ENCODE results near the gene TAF1C. TPM values are rescaled to one million over a fixed set of nuclear protein-coding genes. Genes with fewer than 3 reads are reported as not detected.

The TAF1C gene
- total RNA-seq, 6 donors from 2014 or later, result 23.2 to 227 (median 65.0) TPM

GRCh38 chr16:84144859-84145639, 41.8 kb downstream of the TAF1C start, which contains the start of the genes DNAAF1 and HSDL1:
Gene DNAAF1 (plus strand): TSS chr16:84145308. CDS start chr16:84145441, 133 bp downstream.
Gene HSDL1 (minus strand): TSS chr16:84145177. CDS start chr16:84131321, 13,856 bp downstream.
- peak within 1 kb of the TSS; percentile 83 to 100 (median 94) for H3K4me3 ChIP-seq
- WGBS, 2 donors, result 1% methylated on average over 33 to 46 of the region's 89 CpGs
- no peaks in the 10 kb centered on the region for H3K27me3 ChIP-seq
- peaks cover 6 to 21% (median 11%) of the 10 kb centered on the region in 4 donors for H3K4me1 ChIP-seq
- peak; percentile 93 to 100 for DNase-seq
- ATAC-seq (ENCODE audit: low FRiP score in 2 of 2), result peak; percentile 91 to 98
- H3K36me3 ChIP-seq, result no peaks in the 10 kb centered on the region
- H3K27ac ChIP-seq, result peak within 1 kb of the TSS; percentile 65 to 89 (median 80)
- TF ChIP-seq, protein P1, sequence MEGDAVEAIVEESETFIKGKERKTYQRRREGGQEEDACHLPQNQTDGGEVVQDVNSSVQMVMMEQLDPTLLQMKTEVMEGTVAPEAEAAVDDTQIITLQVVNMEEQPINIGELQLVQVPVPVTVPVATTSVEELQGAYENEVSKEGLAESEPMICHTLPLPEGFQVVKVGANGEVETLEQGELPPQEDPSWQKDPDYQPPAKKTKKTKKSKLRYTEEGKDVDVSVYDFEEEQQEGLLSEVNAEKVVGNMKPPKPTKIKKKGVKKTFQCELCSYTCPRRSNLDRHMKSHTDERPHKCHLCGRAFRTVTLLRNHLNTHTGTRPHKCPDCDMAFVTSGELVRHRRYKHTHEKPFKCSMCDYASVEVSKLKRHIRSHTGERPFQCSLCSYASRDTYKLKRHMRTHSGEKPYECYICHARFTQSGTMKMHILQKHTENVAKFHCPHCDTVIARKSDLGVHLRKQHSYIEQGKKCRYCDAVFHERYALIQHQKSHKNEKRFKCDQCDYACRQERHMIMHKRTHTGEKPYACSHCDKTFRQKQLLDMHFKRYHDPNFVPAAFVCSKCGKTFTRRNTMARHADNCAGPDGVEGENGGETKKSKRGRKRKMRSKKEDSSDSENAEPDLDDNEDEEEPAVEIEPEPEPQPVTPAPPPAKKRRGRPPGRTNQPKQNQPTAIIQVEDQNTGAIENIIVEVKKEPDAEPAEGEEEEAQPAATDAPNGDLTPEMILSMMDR (IDR thresholded peaks at IDR 0.05), result peak in 1 of 6 experiments; percentile 32
- peak in 1 of 2 donors; percentile 48 for TF ChIP-seq POLR2AphosphoS5 (IDR thresholded peaks at IDR 0.05)
- no peak for TF ChIP-seq EP300 (IDR thresholded peaks at IDR 0.05)
- TF ChIP-seq POLR2A (IDR thresholded peaks at IDR 0.05), result peak in 2 of 4 donors; percentile 45 to 79
- no peaks in the 10 kb centered on the region for H3K9me3 ChIP-seq

- WGBS, 2 donors, result 0 to 2% methylated on average over 19 to 33 of the region's 39 CpGs
- H3K4me3 ChIP-seq, result peak overlapping the region; percentile 83 to 100 (median 94)
- H3K4me1 ChIP-seq, result peaks cover 10 to 28% (median 14%) of the 10 kb centered on the region in 4 donors
- no peaks in the 10 kb centered on the region for H3K27me3 ChIP-seq
- TF ChIP-seq POLR2AphosphoS5 (IDR thresholded peaks at IDR 0.05) (no peak), POLR2A (IDR thresholded peaks at IDR 0.05) (no peak), EP300 (IDR thresholded peaks at IDR 0.05) (no peak)
- TF ChIP-seq, protein P1 (IDR thresholded peaks at IDR 0.05), result no peak
- DNase-seq (peak; percentile 35 to 75), ATAC-seq (ENCODE audit: low FRiP score in 2 of 2) (peak; percentile 27 to 70)
- H3K36me3 ChIP-seq, result no peaks in the 10 kb centered on the region
- peak overlapping the region; percentile 65 to 89 (median 80) for H3K27ac ChIP-seq
- H3K9me3 ChIP-seq, result no peaks in the 10 kb centered on the region
These were observed 42.5 kb downstream of the TAF1C start for GRCh38 chr16:84144209-84144858.

DNA sequence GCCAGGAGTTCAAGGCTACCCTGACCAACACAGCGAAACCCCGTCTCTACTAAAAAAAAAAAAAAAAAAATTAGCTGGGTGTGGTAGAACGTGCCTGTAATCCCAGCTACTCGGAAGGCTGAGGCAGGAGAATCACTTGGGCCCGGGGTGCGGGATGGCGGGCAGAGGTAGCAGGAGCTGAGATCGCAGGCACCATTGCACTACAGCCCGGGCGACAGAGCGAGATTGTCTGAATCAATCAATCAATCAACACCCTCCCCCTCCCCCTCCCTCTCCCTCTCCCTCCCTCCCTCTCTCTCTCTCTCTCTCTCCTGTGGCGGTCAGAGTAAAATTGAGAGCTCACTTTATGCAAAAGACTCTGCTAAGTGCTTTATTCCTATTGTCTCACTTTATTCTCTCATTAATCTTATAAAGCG, 43.1 kb downstream of the TAF1C start:
- no peaks in the 10 kb centered on the region for H3K9me3 ChIP-seq
- H3K27ac ChIP-seq, result peak overlapping the region in 2 of 4 donors; percentile 81 to 89
- WGBS, 2 donors, result 42 to 44% methylated on average over 13 of the region's 13 CpGs
- no peak for TF ChIP-seq EP300 (IDR thresholded peaks at IDR 0.05)
- TF ChIP-seq POLR2A (IDR thresholded peaks at IDR 0.05), result no peak
- TF ChIP-seq, protein P1 (IDR thresholded peaks at IDR 0.05), result no peak
- no peak for TF ChIP-seq POLR2AphosphoS5 (IDR thresholded peaks at IDR 0.05)
- H3K36me3 ChIP-seq, result no peaks in the 10 kb centered on the region
- H3K4me3 ChIP-seq, result peak overlapping the region in 3 of 4 donors; percentile 83 to 99 (median 90)
- no peaks in the 10 kb centered on the region for H3K27me3 ChIP-seq
- ATAC-seq (ENCODE audit: low FRiP score in 2 of 2) (no peak), DNase-seq (no peak)
- H3K4me1 ChIP-seq, result peaks cover 10 to 28% (median 17%) of the 10 kb centered on the region in 4 donors

DNA sequence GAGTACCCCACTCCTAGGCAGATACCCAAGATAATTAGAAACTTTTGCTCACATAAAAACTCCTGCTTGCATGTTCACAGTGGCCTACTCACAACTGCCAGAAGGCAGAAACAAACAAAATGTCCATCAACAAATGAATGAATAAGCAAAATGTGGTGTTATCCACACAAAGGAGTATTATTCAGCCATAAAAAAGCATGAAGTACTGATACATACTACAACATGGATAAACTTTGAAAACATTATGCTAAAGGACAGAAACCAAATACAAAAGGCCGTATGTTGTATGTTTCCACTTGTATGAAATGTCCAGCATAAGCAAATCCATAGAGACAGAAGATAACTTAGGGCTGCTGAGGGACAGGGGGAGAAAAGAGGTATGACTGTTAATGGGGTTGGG, 43.8 kb downstream of the TAF1C start:
- 89% methylated on average over 1 of the region's 1 CpG for WGBS, 2 donors
- DNase-seq (no peak), ATAC-seq (ENCODE audit: low FRiP score in 2 of 2) (no peak)
- Histone ChIP-seq H3K4me1 (peaks cover 10 to 32% (median 18%) of the 10 kb centered on the region in 4 donors), H3K27me3 (no peaks in the 10 kb centered on the region), H3K9me3 (no peaks in the 10 kb centered on the region), H3K36me3 (no peaks in the 10 kb centered on the region), H3K4me3 (no peak overlapping the region), H3K27ac (no peak overlapping the region)
- TF ChIP-seq POLR2AphosphoS5 (IDR thresholded peaks at IDR 0.05) (no peak), POLR2A (IDR thresholded peaks at IDR 0.05) (no peak)

DNA sequence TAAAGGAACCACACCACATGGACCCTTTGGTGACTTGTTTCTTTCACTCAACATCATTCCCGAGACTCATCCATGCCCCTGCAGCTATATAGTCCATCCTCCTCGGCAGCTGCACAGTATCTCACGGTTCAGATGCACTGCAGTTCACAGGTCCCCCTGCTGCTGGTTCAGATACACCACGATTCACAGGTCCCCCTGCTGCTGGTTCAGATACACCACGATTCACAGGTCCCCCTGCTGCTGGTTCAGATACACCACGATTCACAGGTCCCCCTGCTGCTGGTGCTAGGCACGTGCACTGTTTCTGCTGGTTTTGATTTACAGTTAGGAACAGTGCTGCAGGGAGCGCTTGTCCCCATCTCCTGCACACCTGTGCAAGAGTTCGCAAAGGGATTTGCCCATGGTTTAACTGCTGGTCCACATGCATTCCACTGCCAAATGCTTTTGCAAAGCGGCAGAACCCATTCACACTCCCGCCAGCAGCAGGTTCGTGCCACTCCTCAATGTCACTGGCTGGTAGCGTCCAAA, 45.6 kb downstream of the TAF1C start:
- no peak overlapping the region for H3K4me3 ChIP-seq
- H3K36me3 ChIP-seq, result no peaks in the 10 kb centered on the region
- no peaks in the 10 kb centered on the region for H3K9me3 ChIP-seq
- H3K27me3 ChIP-seq, result no peaks in the 10 kb centered on the region
- 75 to 86% methylated on average over 13 of the region's 13 CpGs for WGBS, 2 donors
- ATAC-seq (ENCODE audit: low FRiP score in 2 of 2), result no peak
- no peak overlapping the region for H3K27ac ChIP-seq
- TF ChIP-seq EP300 (IDR thresholded peaks at IDR 0.05) (no peak), POLR2AphosphoS5 (IDR thresholded peaks at IDR 0.05) (no peak), POLR2A (IDR thresholded peaks at IDR 0.05) (no peak)
- TF ChIP-seq, protein P1 (IDR thresholded peaks at IDR 0.05), result no peak
- peaks cover 10 to 37% (median 18%) of the 10 kb centered on the region in 4 donors for H3K4me1 ChIP-seq
- DNase-seq, result no peak
